ENCODE data around the gene PRKG2. TPM values are rescaled to one million over a fixed set of nuclear protein-coding genes. Genes with fewer than 3 reads are reported as not detected.

Gene PRKG2
- total RNA-seq, 1 experiment from 2014 or later, result 0.59 TPM

GRCh38 chr4:81143183-81143582 is 71.8 kb downstream of the PRKG2 start:
- BruUV-seq (replicated peaks), result no TSS peak
- CTCF ChIA-PET, result no interaction called here
- Histone ChIP-seq H3K27ac (ENCODE audit: low read length) (no peak overlapping the region), H3K4me3 (ENCODE audit: low read depth in 2 of 2, low read length in 2 of 2) (no peak overlapping the region), H3K27me3 (ENCODE audit: control insufficient read depth, insufficient read depth, low read length) (no peaks in the 10 kb centered on the region), H3K4me1 (ENCODE audit: control insufficient read depth, insufficient read depth, low read length) (no peaks in the 10 kb centered on the region), H3K36me3 (ENCODE audit: control insufficient read depth, insufficient read depth, low read length) (no peaks in the 10 kb centered on the region), H3K9me3 (ENCODE audit: control insufficient read depth, insufficient read depth, low read depth, low read length) (no peaks in the 10 kb centered on the region)
- in situ Hi-C loops (cut with HindIII; ENCODE audit: low pct_unique_long_range_greater_than_20kb, low sequenced_read_pairs), result no loop called here
- POLR2A ChIA-PET, result no interaction called here
- ATAC-seq (no peak), DNase-seq (ENCODE audit: low read depth, low spot score) (no peak)
- no peak for TF ChIP-seq SIN3A (IDR thresholded peaks at IDR 0.05; ENCODE audit: borderline replicate concordance, insufficient read depth, low read depth, low read length)
- TF ChIP-seq REST (IDR thresholded peaks at IDR 0.05; ENCODE audit: insufficient read depth in 1 of 2, low read depth in 2 of 2, low read length in 1 of 2), result no peak
- TF ChIP-seq POLR2AphosphoS5 (IDR thresholded peaks at IDR 0.05; ENCODE audit: low read depth, low read length), result no peak
- no peak for TF ChIP-seq CTCF (IDR thresholded peaks at IDR 0.05)
- TF ChIP-seq TCF7L2 (IDR thresholded peaks at IDR 0.05; ENCODE audit: low read depth, low read length), result no peak
- intact Hi-C loops (cut with micrococcal nuclease; ENCODE audit: unreplicated experiment), result no loop called here

GRCh38 chr4:81142744-81143143 is 72.3 kb downstream of the PRKG2 start:
- Histone ChIP-seq H3K27ac (ENCODE audit: low read length) (no peak overlapping the region), H3K36me3 (ENCODE audit: control insufficient read depth, insufficient read depth, low read length) (no peaks in the 10 kb centered on the region), H3K27me3 (ENCODE audit: control insufficient read depth, insufficient read depth, low read length) (no peaks in the 10 kb centered on the region), H3K9me3 (ENCODE audit: control insufficient read depth, insufficient read depth, low read depth, low read length) (no peaks in the 10 kb centered on the region), H3K4me1 (ENCODE audit: control insufficient read depth, insufficient read depth, low read length) (no peaks in the 10 kb centered on the region), H3K4me3 (ENCODE audit: low read depth in 2 of 2, low read length in 2 of 2) (no peak overlapping the region)
- ATAC-seq (no peak), DNase-seq (ENCODE audit: low read depth, low spot score) (no peak)
- in situ Hi-C loops (cut with HindIII; ENCODE audit: low pct_unique_long_range_greater_than_20kb, low sequenced_read_pairs), result no loop called here
- intact Hi-C loops (cut with micrococcal nuclease; ENCODE audit: unreplicated experiment), result no loop called here
- BruUV-seq (replicated peaks), result no TSS peak
- TF ChIP-seq SIN3A (IDR thresholded peaks at IDR 0.05; ENCODE audit: borderline replicate concordance, insufficient read depth, low read depth, low read length) (no peak), POLR2AphosphoS5 (IDR thresholded peaks at IDR 0.05; ENCODE audit: low read depth, low read length) (no peak), TCF7L2 (IDR thresholded peaks at IDR 0.05; ENCODE audit: low read depth, low read length) (no peak), CTCF (IDR thresholded peaks at IDR 0.05) (no peak), REST (IDR thresholded peaks at IDR 0.05; ENCODE audit: insufficient read depth in 1 of 2, low read depth in 2 of 2, low read length in 1 of 2) (no peak)
- ChIA-PET CTCF (no interaction called here), POLR2A (no interaction called here)
